ENCODE data around the gene DCP1B. TPM values are rescaled to one million over a fixed set of nuclear protein-coding genes. Genes with fewer than 3 reads are reported as not detected.
A peak's percentile ranks its signal among the peaks of the same experiment; 100 is the strongest.

DCP1B gene
- total and polyA plus RNA-seq, 10 donors = 5.5 to 20.8 (median 13.8) TPM

DNA sequence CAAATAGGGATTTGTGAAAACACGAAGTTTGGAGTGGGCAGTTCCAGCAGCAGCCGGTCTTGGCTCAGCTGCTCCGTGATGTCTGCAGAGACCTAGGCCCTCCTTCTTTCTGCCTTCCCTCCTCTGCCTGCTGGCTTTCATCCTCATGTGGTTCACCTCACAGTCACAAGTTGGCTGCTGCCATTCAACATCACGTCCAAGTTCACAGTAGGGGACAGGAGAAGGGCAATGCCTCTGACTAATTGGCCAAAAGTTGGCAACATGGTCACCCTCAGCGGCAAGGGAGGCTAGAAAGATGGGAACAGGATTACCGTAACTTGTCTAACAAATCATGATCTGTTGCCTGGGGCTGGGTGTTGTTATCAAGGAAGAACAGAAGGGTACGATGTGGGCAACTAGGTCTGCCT lies 78.0 kb downstream of the DCP1B start:
- H3K27ac ChIP-seq = no peak overlapping the region
- H3K9me3 ChIP-seq = no peaks in the 10 kb centered on the region
- H3K36me3 ChIP-seq = no peaks in the 10 kb centered on the region
- H3K4me1 ChIP-seq = peaks cover 0 to 61% (median 21%) of the 10 kb centered on the region in 6 donors
- TF ChIP-seq POLR2AphosphoS5 (IDR thresholded peaks at IDR 0.05) (no peak), POLR2A (IDR thresholded peaks at IDR 0.05) (no peak)
- TF ChIP-seq, protein P1, sequence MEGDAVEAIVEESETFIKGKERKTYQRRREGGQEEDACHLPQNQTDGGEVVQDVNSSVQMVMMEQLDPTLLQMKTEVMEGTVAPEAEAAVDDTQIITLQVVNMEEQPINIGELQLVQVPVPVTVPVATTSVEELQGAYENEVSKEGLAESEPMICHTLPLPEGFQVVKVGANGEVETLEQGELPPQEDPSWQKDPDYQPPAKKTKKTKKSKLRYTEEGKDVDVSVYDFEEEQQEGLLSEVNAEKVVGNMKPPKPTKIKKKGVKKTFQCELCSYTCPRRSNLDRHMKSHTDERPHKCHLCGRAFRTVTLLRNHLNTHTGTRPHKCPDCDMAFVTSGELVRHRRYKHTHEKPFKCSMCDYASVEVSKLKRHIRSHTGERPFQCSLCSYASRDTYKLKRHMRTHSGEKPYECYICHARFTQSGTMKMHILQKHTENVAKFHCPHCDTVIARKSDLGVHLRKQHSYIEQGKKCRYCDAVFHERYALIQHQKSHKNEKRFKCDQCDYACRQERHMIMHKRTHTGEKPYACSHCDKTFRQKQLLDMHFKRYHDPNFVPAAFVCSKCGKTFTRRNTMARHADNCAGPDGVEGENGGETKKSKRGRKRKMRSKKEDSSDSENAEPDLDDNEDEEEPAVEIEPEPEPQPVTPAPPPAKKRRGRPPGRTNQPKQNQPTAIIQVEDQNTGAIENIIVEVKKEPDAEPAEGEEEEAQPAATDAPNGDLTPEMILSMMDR (IDR thresholded peaks at IDR 0.05 in 8 of 11, conservative IDR thresholded peaks at IDR 0.05 in 3 of 11) = no peak
- no peak overlapping the region for H3K4me3 ChIP-seq
- intact Hi-C loops (cut with DNase I; ENCODE audit: low total_unique reads) = no loop called here
- H3K27me3 ChIP-seq (replicated peaks in 1 of 7) = peaks cover 0 to 31% (median 3%) of the 10 kb centered on the region in 7 donors
- DNase-seq = no peak
- WGBS, 5 donors = 87 to 91% (median 91%) methylated on average over 7 of the region's 7 CpGs

DNA sequence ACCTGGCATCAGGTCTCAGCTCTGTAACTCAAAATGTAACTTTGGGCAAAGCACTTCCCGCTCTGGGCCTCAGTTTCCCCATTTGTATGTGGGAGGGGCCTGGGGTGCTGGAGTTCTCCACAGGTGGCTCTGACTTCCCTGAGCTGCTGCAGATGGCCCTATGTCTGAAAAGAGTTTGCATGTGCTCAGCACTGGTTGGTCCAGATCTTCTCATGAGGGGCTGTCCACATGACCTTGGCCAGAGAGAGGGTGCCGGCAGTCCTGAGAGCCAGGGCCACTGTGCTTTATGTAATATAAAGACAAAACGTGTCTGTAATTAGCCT lies 78.6 kb downstream of the DCP1B start:
- TF ChIP-seq, protein P1 (IDR thresholded peaks at IDR 0.05 in 8 of 11, conservative IDR thresholded peaks at IDR 0.05 in 3 of 11) = no peak
- TF ChIP-seq POLR2AphosphoS5 (IDR thresholded peaks at IDR 0.05) = no peak
- TF ChIP-seq POLR2A (IDR thresholded peaks at IDR 0.05) = no peak
- no peaks in the 10 kb centered on the region for H3K36me3 ChIP-seq

DNA sequence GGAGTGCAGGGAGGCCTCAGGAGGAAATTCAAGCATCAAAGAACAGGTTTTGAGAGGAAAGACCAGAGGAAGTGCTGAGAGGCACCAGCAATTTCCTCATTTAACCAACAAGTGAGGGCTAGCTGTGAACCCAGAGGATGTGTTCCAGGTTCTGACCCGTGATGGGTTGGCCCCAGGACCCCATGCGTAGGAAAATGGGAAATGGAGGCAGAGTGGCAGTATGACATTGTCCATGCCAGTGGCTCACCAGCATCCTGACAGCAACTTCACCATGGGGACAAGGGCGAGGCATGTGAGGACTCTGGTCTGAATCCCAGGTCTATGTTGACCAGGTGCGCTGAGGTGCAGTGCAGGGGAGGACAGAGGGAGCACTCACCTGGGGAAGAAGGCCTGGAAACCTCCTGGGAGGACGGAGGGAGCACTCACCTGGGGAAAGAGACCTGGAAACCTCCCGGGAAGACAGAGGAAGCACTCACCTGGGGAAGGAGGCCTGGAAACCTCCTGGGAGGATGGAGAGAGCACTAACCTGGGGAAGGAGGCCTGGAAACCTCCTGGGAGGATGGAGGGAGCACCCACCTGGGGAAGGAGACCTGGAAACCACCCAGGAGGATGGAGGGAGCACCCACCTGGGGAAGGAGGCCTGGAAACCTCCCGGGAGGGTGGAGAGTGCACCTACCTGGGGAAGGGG lies 79.1 kb downstream of the DCP1B start:
- TF ChIP-seq POLR2AphosphoS5 (IDR thresholded peaks at IDR 0.05) (no peak), POLR2A (IDR thresholded peaks at IDR 0.05) (no peak)
- TF ChIP-seq, protein P1 (IDR thresholded peaks at IDR 0.05 in 8 of 11, conservative IDR thresholded peaks at IDR 0.05 in 3 of 11) = no peak
- intact Hi-C loops (cut with DNase I; ENCODE audit: low total_unique reads) = no loop called here
- peaks cover 0 to 60% (median 22%) of the 10 kb centered on the region in 6 donors for H3K4me1 ChIP-seq
- H3K36me3 ChIP-seq = no peaks in the 10 kb centered on the region
- 64 to 72% (median 67%) methylated on average over 7 of the region's 7 CpGs for WGBS, 5 donors
- peak overlapping the region in 1 of 8 donors; percentile 15 for H3K4me3 ChIP-seq
- peak overlapping the region in 4 of 8 donors; percentile 26 to 64 (median 54) for H3K27ac ChIP-seq
- peak; percentile 70 for DNase-seq
- no peaks in the 10 kb centered on the region for H3K9me3 ChIP-seq
- peaks cover 0 to 25% (median 3%) of the 10 kb centered on the region in 7 donors for H3K27me3 ChIP-seq (replicated peaks in 1 of 7)

More for the DNA sequence above, 78.6 kb downstream of the DCP1B start:
- Histone ChIP-seq H3K4me3 (no peak overlapping the region), H3K9me3 (no peaks in the 10 kb centered on the region), H3K4me1 (peaks cover 0 to 61% (median 24%) of the 10 kb centered on the region in 6 donors), H3K27me3 (replicated peaks in 1 of 7) (peaks cover 0 to 25% (median 3%) of the 10 kb centered on the region in 7 donors), H3K27ac (peak overlapping the region in 2 of 8 donors; percentile 64)
- intact Hi-C loops (cut with DNase I; ENCODE audit: low total_unique reads) = no loop called here
- 70 to 81% (median 78%) methylated on average over 3 of the region's 3 CpGs for WGBS, 5 donors
- DNase-seq = peak; percentile 50

DNA sequence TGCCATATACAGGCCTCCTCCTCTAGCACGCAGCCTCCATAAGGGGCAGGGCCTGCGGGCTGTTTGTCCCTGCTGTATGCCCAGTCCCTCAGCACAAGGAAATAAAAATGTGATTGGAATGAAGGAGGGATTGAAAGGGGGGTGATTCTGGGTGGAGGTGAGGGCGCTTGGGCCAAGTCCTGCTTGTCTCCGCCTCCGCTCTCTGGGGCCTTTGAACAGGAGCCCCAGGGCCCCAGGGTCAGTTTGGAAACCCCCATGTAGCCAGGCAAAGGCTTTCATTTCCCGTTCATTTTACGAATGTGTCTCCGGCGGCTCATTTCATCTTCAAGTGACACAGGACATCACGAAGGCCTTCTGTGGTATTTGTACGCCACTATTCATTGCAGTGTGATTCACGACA lies 81.3 kb downstream of the DCP1B start:
- Histone ChIP-seq H3K4me3 (no peak overlapping the region), H3K9me3 (no peaks in the 10 kb centered on the region), H3K27ac (peak overlapping the region in 1 of 8 donors; percentile 9), H3K36me3 (no peaks in the 10 kb centered on the region), H3K4me1 (peaks cover 0 to 73% (median 25%) of the 10 kb centered on the region in 6 donors), H3K27me3 (replicated peaks in 1 of 7) (peaks cover 0 to 17% (median 3%) of the 10 kb centered on the region in 7 donors)
- peak; percentile 66 for DNase-seq
- 85 to 92% (median 87%) methylated on average over 12 of the region's 12 CpGs for WGBS, 5 donors
- intact Hi-C loops (cut with DNase I; ENCODE audit: low total_unique reads) = no loop called here
- no peak for TF ChIP-seq POLR2A (IDR thresholded peaks at IDR 0.05)
- TF ChIP-seq, protein P1 (IDR thresholded peaks at IDR 0.05 in 8 of 11, conservative IDR thresholded peaks at IDR 0.05 in 3 of 11) = no peak
- no peak for TF ChIP-seq POLR2AphosphoS5 (IDR thresholded peaks at IDR 0.05)
